Right atrium auricular region (tissue), 2 donors: Measurements from ENCODE around the gene CDK11A. TPM values are rescaled to one million over a fixed set of nuclear protein-coding genes. Genes with fewer than 3 reads are reported as not detected.
"Not testable (repeated sequence)": the region's sequence is repeated elsewhere in the genome, so short reads cannot be mapped to it uniquely, and the experiment has no call there.

Experiments used
- DNase-seq: peaks from one replicate; pipeline ENCODE4 v3.0.0-alpha.2; 2019; ENCODE audit warnings: low spot score
- H3K27ac ChIP-seq, 2 donors: fragments of 200-600 bp; sonication (generic); 1 replicate in 1 of 2; 2 replicates in 1 of 2; pipeline ENCODE4 v1.5.1; 2016 to 2019
- H3K27me3 ChIP-seq, 2 donors: fragments of 200-600 bp; sonication (generic); one replicate each; pipeline versions ENCODE4 v1.5.1 to v1.6.0; 2017 to 2019
- H3K36me3 ChIP-seq: fragments of 200-600 bp; sonication (generic); one replicate; pipeline ENCODE4 v1.5.1; 2016
- H3K4me1 ChIP-seq, 2 donors: fragments of 200-600 bp; sonication (generic); one replicate each; pipeline versions ENCODE4 v1.5.1 to v1.6.0; 2017 to 2019
- H3K4me3 ChIP-seq, 2 donors: fragments of 200-600 bp; sonication (generic); 1 replicate in 1 of 2; 2 replicates in 1 of 2; pipeline ENCODE4 v1.5.1; 2017 to 2019; ENCODE audit warnings: mild to moderate bottlenecking in 1 of 2, moderate library complexity in 1 of 2
- H3K9me3 ChIP-seq, 2 donors: fragments of 200-600 bp; sonication (generic); one replicate each; pipeline ENCODE4 v1.5.1; 2019
- CTCF ChIP-seq, 2 donors: fragments of 200-600 bp; sonication (generic); IDR thresholded peaks; one replicate each; pipeline ENCODE4 v1.5.1; 2019; ENCODE audit warnings: antibody characterized with exemption in 2 of 2
- total RNA-seq, 2 donors: library from RNA; depleted of rRNA; stranded (reverse); fragments of >200 nt; gene quantifications; one replicate each; pipeline ENCODE4 v1.1.0, GENCODE V29; 2016

The CDK11A gene
- total RNA-seq, 2 donors from 2014 or later = 4.3 to 8.2 TPM

GRCh38 chr1:1689526-1689925 is 34.6 kb downstream of the CDK11A start:
- H3K4me3 ChIP-seq, DNase-seq, H3K9me3 ChIP-seq, H3K27ac ChIP-seq, H3K4me1 ChIP-seq, H3K36me3 ChIP-seq, H3K27me3 ChIP-seq: not testable (repeated sequence)

GRCh38 chr1:1687846-1688245 is 36.3 kb downstream of the CDK11A start:
- Histone ChIP-seq H3K36me3 (no peaks in the 10 kb centered on the region), H3K4me3 (no peak overlapping the region), H3K9me3 (no peaks in the 10 kb centered on the region), H3K4me1 (peaks cover 0 to 10% of the 10 kb centered on the region in 2 donors), H3K27me3 (no peaks in the 10 kb centered on the region), H3K27ac (no peak overlapping the region)
- DNase-seq = no peak
- TF ChIP-seq CTCF (IDR thresholded peaks at IDR 0.05) = no peak

- Histone ChIP-seq H3K9me3 (no peaks in the 10 kb centered on the region), H3K4me3 (no peak overlapping the region), H3K36me3 (no peaks in the 10 kb centered on the region), H3K27me3 (no peaks in the 10 kb centered on the region), H3K4me1 (peaks cover 0 to 17% of the 10 kb centered on the region in 2 donors), H3K27ac (no peak overlapping the region)
- no peak for DNase-seq
- TF ChIP-seq CTCF (IDR thresholded peaks at IDR 0.05) = no peak
These were observed 40.0 kb downstream of the CDK11A start for GRCh38 chr1:1684031-1684681.

GRCh38 chr1:1683104-1683905 is 40.9 kb downstream of the CDK11A start:
- H3K36me3 ChIP-seq = no peaks in the 10 kb centered on the region
- H3K27me3 ChIP-seq = no peaks in the 10 kb centered on the region
- peaks cover 0 to 26% of the 10 kb centered on the region in 2 donors for H3K4me1 ChIP-seq
- TF ChIP-seq CTCF (IDR thresholded peaks at IDR 0.05) = no peak
- H3K4me3 ChIP-seq = no peak overlapping the region
- DNase-seq = no peak
- no peak overlapping the region for H3K27ac ChIP-seq
- no peaks in the 10 kb centered on the region for H3K9me3 ChIP-seq

GRCh38 chr1:1680912-1681273 is 43.3 kb downstream of the CDK11A start:
- no peak overlapping the region for H3K4me3 ChIP-seq
- no peaks in the 10 kb centered on the region for H3K27me3 ChIP-seq
- no peak for TF ChIP-seq CTCF (IDR thresholded peaks at IDR 0.05)
- DNase-seq = no peak
- H3K9me3 ChIP-seq = no peaks in the 10 kb centered on the region
- no peaks in the 10 kb centered on the region for H3K36me3 ChIP-seq
- peaks cover 0 to 30% of the 10 kb centered on the region in 2 donors for H3K4me1 ChIP-seq
- H3K27ac ChIP-seq = no peak overlapping the region

- H3K27ac ChIP-seq = no peak overlapping the region
- no peaks in the 10 kb centered on the region for H3K36me3 ChIP-seq
- H3K4me3 ChIP-seq = no peak overlapping the region
- H3K4me1 ChIP-seq = peaks cover 0 to 30% of the 10 kb centered on the region in 2 donors
- H3K27me3 ChIP-seq = no peaks in the 10 kb centered on the region
- no peaks in the 10 kb centered on the region for H3K9me3 ChIP-seq
- no peak for DNase-seq
- no peak for TF ChIP-seq CTCF (IDR thresholded peaks at IDR 0.05)
These were observed 43.9 kb downstream of the CDK11A start for GRCh38 chr1:1680031-1680911.
